Mesenchymal stem cell (in vitro differentiated cells and primary cell): ENCODE measurements around the gene SH3D19.

ENCODE experiments used
- DNase-seq: peaks from one replicate; pipeline ENCODE4 v3.0.0-alpha.2; 2013
- H2AFZ ChIP-seq: one replicate; pipeline ENCODE4 v1.6.1; 2013; ENCODE audit warnings: low read depth, mild to moderate bottlenecking, control low read depth, inconsistent platforms, low read length, moderate library complexity
- H2AK5ac ChIP-seq: 2 replicates; pipeline ENCODE4 v1.6.1; 2013; ENCODE audit warnings: low read length, moderate library complexity, mild to moderate bottlenecking, inconsistent platforms; ENCODE audit not compliant: severe bottlenecking
- H2BK120ac ChIP-seq: one replicate; pipeline ENCODE4 v1.6.1; 2013; ENCODE audit warnings: low read depth, mild to moderate bottlenecking, inconsistent platforms, low read length, moderate library complexity
- H2BK12ac ChIP-seq, 2 experiments: one replicate each; pipeline ENCODE4 v1.6.1; 2013; ENCODE audit warnings: inconsistent platforms in 2 of 2, low read length in 2 of 2, mild to moderate bottlenecking in 2 of 2, moderate library complexity in 2 of 2, control low read depth in 1 of 2
- H2BK15ac ChIP-seq: one replicate; pipeline ENCODE4 v1.6.1; 2013; ENCODE audit warnings: mild to moderate bottlenecking, low read depth, inconsistent platforms; ENCODE audit not compliant: poor library complexity, severe bottlenecking
- H2BK5ac ChIP-seq: 2 replicates; pipeline ENCODE4 v1.6.1; 2013; ENCODE audit warnings: low read depth, mild to moderate bottlenecking, low read length, control low read depth, inconsistent platforms; ENCODE audit not compliant: poor library complexity, severe bottlenecking
- H3K14ac ChIP-seq, 2 experiments: one replicate each; pipeline ENCODE4 v1.6.1; 2013; ENCODE audit warnings: inconsistent platforms in 2 of 2, low read length in 2 of 2, control low read depth in 1 of 2, mild to moderate bottlenecking in 1 of 2, moderate library complexity in 1 of 2
- H3K18ac ChIP-seq, 2 experiments: one replicate each; pipeline ENCODE4 v1.6.1; 2013; ENCODE audit warnings: inconsistent platforms in 2 of 2, low read length in 2 of 2, control low read depth in 1 of 2, low read depth in 1 of 2, mild to moderate bottlenecking in 1 of 2
- H3K23ac ChIP-seq, 2 experiments: one replicate each; pipeline ENCODE4 v1.6.1; 2013; ENCODE audit warnings: inconsistent platforms in 2 of 2, low read length in 2 of 2, mild to moderate bottlenecking in 2 of 2, moderate library complexity in 2 of 2, control low read depth in 1 of 2
- H3K27ac ChIP-seq: 2 replicates; pipeline ENCODE4 v1.5.1; 2013; ENCODE audit warnings: mild to moderate bottlenecking, moderate library complexity, low read length, control low read depth, inconsistent platforms; ENCODE audit not compliant: poor library complexity, severe bottlenecking
- H3K27me3 ChIP-seq, 2 experiments: 2 replicates each; pipeline versions ENCODE4 v1.6.1 to v1.7.0; 2013; ENCODE audit warnings: low read length in 2 of 2, mild to moderate bottlenecking in 2 of 2, moderate library complexity in 2 of 2, control low read depth in 1 of 2, inconsistent platforms in 1 of 2; ENCODE audit not compliant: control insufficient read depth in 1 of 2, insufficient read depth in 1 of 2
- H3K36me3 ChIP-seq, 2 experiments: 2 replicates each; pipeline versions ENCODE4 v1.6.1 to v1.7.0; 2013; ENCODE audit warnings: low read length in 2 of 2, control low read depth in 1 of 2, inconsistent platforms in 1 of 2, low read depth in 1 of 2, mild to moderate bottlenecking in 1 of 2; ENCODE audit not compliant: insufficient read depth in 2 of 2, control insufficient read depth in 1 of 2
- H3K4ac ChIP-seq, 2 experiments: one replicate each; pipeline ENCODE4 v1.6.1; 2013; ENCODE audit warnings: inconsistent platforms in 2 of 2, low read length in 2 of 2, mild to moderate bottlenecking in 2 of 2, moderate library complexity in 2 of 2, control low read depth in 1 of 2, low read depth in 1 of 2
- H3K4me1 ChIP-seq: 2 replicates; pipeline ENCODE4 v1.6.1; 2013; ENCODE audit warnings: low read depth, low read length, control low read depth; ENCODE audit not compliant: control insufficient read depth, insufficient read depth
- H3K4me2 ChIP-seq: 2 replicates; pipeline ENCODE4 v1.6.1; 2013; ENCODE audit warnings: low read length, mild to moderate bottlenecking, inconsistent platforms; ENCODE audit not compliant: poor library complexity, severe bottlenecking
- H3K4me3 ChIP-seq, 2 experiments: 2 replicates each; pipeline versions ENCODE4 v1.5.1 to v1.7.0; 2013; ENCODE audit warnings: low read length in 2 of 2, mild to moderate bottlenecking in 2 of 2, control low read depth in 1 of 2, low read depth in 1 of 2; ENCODE audit not compliant: insufficient read depth in 1 of 2
- H3K79me1 ChIP-seq: replicated peaks from 2 replicates; pipeline ENCODE4 v1.6.1; 2013; ENCODE audit warnings: mild to moderate bottlenecking, control low read depth, low read length, inconsistent platforms; ENCODE audit not compliant: poor library complexity, severe bottlenecking
- H3K9ac ChIP-seq: 2 replicates; pipeline ENCODE4 v1.7.0; 2013; ENCODE audit warnings: mild to moderate bottlenecking, low read length, moderate library complexity
- H3K9me3 ChIP-seq: 2 replicates; pipeline ENCODE4 v1.7.0; 2013; ENCODE audit warnings: mild to moderate bottlenecking, low read length; ENCODE audit not compliant: control insufficient read depth
- H4K8ac ChIP-seq: one replicate; pipeline ENCODE4 v1.6.1; 2013; ENCODE audit warnings: inconsistent platforms, mild to moderate bottlenecking, low read length, moderate library complexity
- H4K91ac ChIP-seq: one replicate; pipeline ENCODE4 v1.6.1; 2013; ENCODE audit warnings: mild to moderate bottlenecking, low read length, inconsistent platforms
- WGBS: methylation state at CpG from one replicate; pipeline ENCODE4 v1.1.7; 2013; ENCODE audit warnings: mixed read lengths; 5-methylcytosine and 5-hydroxymethylcytosine counted together

Gene SH3D19

DNA sequence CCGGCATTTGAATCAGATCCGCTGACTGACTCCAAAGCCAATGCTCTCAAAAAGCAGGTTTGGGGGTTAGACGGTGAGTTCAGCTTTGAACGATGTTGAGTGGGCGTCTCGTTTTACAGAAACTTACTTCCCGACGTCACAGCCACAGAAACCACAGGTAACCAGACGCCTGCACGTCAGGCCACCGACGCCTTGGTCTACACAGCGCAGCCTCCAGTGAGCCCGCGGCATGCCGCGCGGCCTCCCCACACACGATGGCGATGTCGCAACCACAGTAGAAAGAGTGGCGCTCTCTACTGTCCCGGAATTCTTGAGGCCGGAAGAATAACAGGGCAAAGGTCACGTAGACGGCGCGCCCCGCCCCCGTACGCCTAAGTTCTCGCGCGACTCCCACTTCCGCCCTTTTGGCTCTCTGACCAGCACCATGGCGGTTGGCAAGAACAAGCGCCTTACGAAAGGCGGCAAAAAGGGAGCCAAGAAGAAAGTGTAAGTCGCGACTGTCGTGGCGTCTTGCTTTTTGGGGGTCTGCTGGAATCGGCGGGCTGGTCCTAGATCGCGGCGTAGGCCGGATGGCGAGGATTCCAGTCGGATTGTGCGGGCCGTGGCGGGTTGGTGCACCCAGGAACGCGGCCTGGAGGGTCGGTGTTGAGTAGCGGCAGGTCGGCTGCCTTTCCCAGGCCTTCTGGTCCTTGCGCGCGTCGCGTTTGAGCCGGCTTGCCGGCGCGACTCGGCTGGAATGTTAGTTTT is 226.0 kb downstream of the SH3D19 start, which contains the start of gene RPS3A:
TSS of gene RPS3A (plus strand) at position 400 of the 747 bp plus-strand sequence. CDS start at position 425, 25 bp downstream.
- WGBS = 2% methylated on average over 69 of the region's 69 CpGs
- H3K27me3 ChIP-seq = no peaks in the 10 kb centered on the region
- H3K79me1 ChIP-seq = no peaks in the 10 kb centered on the region
- H3K18ac ChIP-seq = peak within 1 kb of the TSS; percentile 90 to 94
- H3K36me3 ChIP-seq = peaks cover 5 to 40% of the 10 kb centered on the region in 2 experiments
- peak within 1 kb of the TSS; percentile 48 for H4K91ac ChIP-seq
- H2BK12ac ChIP-seq = peak within 1 kb of the TSS in 1 of 2 experiments; percentile 73
- peak within 1 kb of the TSS in 1 of 2 experiments; percentile 88 for H3K14ac ChIP-seq
- H2BK5ac ChIP-seq = peak within 1 kb of the TSS; percentile 91
- H2BK15ac ChIP-seq = peak within 1 kb of the TSS; percentile 15
- H3K4me2 ChIP-seq = peak within 1 kb of the TSS; percentile 76
- H3K4me3 ChIP-seq = peak within 1 kb of the TSS; percentile 82 to 99
- peak within 1 kb of the TSS; percentile 78 for H3K27ac ChIP-seq
- peak; percentile 97 for DNase-seq
- peak within 1 kb of the TSS; percentile 2 for H2AK5ac ChIP-seq
- peak within 1 kb of the TSS; percentile 98 for H3K9ac ChIP-seq
- peak within 1 kb of the TSS in 1 of 2 experiments; percentile 73 for H3K23ac ChIP-seq
- H2BK120ac ChIP-seq = no peak within 1 kb of the TSS
- H3K4ac ChIP-seq = peak within 1 kb of the TSS; percentile 50 to 78
- peak within 1 kb of the TSS; percentile 86 for H2AFZ ChIP-seq
- H4K8ac ChIP-seq = peak within 1 kb of the TSS; percentile 90
- peaks cover 1% of the 10 kb centered on the region for H3K4me1 ChIP-seq
- H3K9me3 ChIP-seq = no peaks in the 10 kb centered on the region

DNA sequence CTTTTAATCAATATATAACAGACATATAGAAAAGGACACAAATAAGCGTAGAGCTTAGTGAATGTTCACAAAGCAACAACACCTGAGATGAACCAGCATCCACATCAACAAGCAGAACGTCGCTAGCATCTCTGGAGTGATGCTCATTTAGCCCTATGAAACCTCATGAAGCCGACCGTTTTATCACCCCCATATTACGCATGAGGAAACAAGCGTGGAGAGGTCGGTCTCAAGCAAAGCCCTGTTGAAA is 226.5 kb downstream of the SH3D19 start:
- Histone ChIP-seq H4K91ac (no peak overlapping the region), H3K23ac (no peak overlapping the region), H3K4me3 (peak overlapping the region in 1 of 2 experiments; percentile 99), H3K9ac (peak overlapping the region; percentile 98), H2BK5ac (no peak overlapping the region), H3K4ac (peak overlapping the region in 1 of 2 experiments; percentile 78), H3K36me3 (peaks cover 5 to 35% of the 10 kb centered on the region in 2 experiments), H3K4me2 (peak overlapping the region; percentile 40), H3K18ac (peak overlapping the region in 1 of 2 experiments; percentile 69), H3K27ac (peak overlapping the region; percentile 17), H2BK15ac (no peak overlapping the region), H4K8ac (peak overlapping the region; percentile 90), H3K27me3 (no peaks in the 10 kb centered on the region), H3K79me1 (no peaks in the 10 kb centered on the region), H3K9me3 (no peaks in the 10 kb centered on the region), H2AK5ac (no peak overlapping the region), H3K4me1 (peaks cover 1% of the 10 kb centered on the region), H3K14ac (no peak overlapping the region), H2BK12ac (peak overlapping the region in 1 of 2 experiments; percentile 73), H2AFZ (peak overlapping the region; percentile 86), H2BK120ac (no peak overlapping the region)
- DNase-seq = no peak
- 47% methylated on average over 8 of the region's 8 CpGs for WGBS

DNA sequence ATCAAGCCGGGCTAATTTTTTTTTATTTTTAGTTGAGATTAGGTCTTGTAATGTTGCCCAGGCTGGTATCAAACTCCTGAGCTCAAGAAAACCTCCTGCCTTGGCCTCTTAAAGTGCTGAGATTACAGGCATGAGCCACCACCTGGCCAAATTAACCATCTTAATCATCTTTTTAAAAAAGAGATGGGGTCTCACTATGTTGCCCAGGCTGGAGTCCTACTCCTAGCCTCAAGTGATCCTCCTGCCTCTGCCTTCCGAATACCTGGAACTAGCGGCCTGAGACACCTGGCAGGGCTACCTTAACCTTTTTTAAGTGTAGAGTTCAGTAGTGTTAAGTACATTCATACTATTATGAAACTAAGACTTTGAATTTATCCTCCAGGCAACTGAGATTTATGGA is 227.6 kb downstream of the SH3D19 start:
- Histone ChIP-seq H3K9me3 (no peaks in the 10 kb centered on the region), H4K8ac (no peak overlapping the region), H3K79me1 (no peaks in the 10 kb centered on the region), H3K9ac (no peak overlapping the region), H2BK120ac (no peak overlapping the region), H3K18ac (no peak overlapping the region), H2BK5ac (no peak overlapping the region), H3K27ac (no peak overlapping the region), H3K4ac (no peak overlapping the region), H3K14ac (no peak overlapping the region), H2AFZ (no peak overlapping the region), H3K23ac (no peak overlapping the region), H3K4me3 (no peak overlapping the region), H2BK15ac (no peak overlapping the region), H3K27me3 (no peaks in the 10 kb centered on the region), H4K91ac (no peak overlapping the region), H3K36me3 (peaks cover 0 to 24% of the 10 kb centered on the region in 2 experiments), H2BK12ac (no peak overlapping the region), H3K4me1 (peaks cover 1% of the 10 kb centered on the region), H2AK5ac (no peak overlapping the region), H3K4me2 (no peak overlapping the region)
- WGBS = no CpG with 5 or more reads among the region's 3 CpGs
- DNase-seq = no peak

DNA sequence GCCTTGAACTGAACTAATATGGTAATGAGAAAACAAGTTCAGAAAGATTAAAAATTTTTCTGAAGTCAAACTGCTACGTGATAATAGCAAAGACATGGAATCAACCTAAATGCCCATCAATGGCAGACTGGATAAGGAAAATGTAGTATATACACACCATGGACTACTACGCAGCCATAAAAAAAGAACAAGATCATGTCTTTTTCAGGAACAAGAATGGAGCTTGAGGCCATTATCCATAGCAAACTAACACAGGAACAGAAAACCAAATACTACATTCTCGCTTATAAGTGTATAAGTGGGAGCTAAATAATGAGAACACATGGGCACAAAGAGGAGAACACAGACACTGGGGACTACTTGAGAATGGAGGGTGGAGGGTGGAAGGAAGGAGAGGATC is 230.3 kb downstream of the SH3D19 start:
- no peak overlapping the region for H3K4me3 ChIP-seq
- DNase-seq = no peak
- H4K91ac ChIP-seq = no peak overlapping the region
- H3K79me1 ChIP-seq = no peaks in the 10 kb centered on the region
- no peak overlapping the region for H3K14ac ChIP-seq
- peaks cover 1% of the 10 kb centered on the region for H3K4me1 ChIP-seq
- H3K36me3 ChIP-seq = no peaks in the 10 kb centered on the region
- H3K18ac ChIP-seq = no peak overlapping the region
- no peak overlapping the region for H3K4ac ChIP-seq
- no peak overlapping the region for H2BK120ac ChIP-seq
- no peak overlapping the region for H2BK5ac ChIP-seq
- H3K27ac ChIP-seq = no peak overlapping the region
- no peak overlapping the region for H2AK5ac ChIP-seq
- H3K9ac ChIP-seq = no peak overlapping the region
- H3K4me2 ChIP-seq = no peak overlapping the region
- H3K23ac ChIP-seq = no peak overlapping the region
- H4K8ac ChIP-seq = no peak overlapping the region
- no peak overlapping the region for H2BK12ac ChIP-seq
- no peaks in the 10 kb centered on the region for H3K27me3 ChIP-seq
- WGBS = 100% methylated on average over 1 of the region's 3 CpGs
- H3K9me3 ChIP-seq = no peaks in the 10 kb centered on the region
- H2BK15ac ChIP-seq = no peak overlapping the region
- no peak overlapping the region for H2AFZ ChIP-seq
